ENCODE measurements around the gene GATAD2A. TPM values are rescaled to one million over a fixed set of nuclear protein-coding genes. Genes with fewer than 3 reads are reported as not detected.

Gene GATAD2A
- total RNA-seq, 1 donor from 2014 or later = 102 TPM

DNA sequence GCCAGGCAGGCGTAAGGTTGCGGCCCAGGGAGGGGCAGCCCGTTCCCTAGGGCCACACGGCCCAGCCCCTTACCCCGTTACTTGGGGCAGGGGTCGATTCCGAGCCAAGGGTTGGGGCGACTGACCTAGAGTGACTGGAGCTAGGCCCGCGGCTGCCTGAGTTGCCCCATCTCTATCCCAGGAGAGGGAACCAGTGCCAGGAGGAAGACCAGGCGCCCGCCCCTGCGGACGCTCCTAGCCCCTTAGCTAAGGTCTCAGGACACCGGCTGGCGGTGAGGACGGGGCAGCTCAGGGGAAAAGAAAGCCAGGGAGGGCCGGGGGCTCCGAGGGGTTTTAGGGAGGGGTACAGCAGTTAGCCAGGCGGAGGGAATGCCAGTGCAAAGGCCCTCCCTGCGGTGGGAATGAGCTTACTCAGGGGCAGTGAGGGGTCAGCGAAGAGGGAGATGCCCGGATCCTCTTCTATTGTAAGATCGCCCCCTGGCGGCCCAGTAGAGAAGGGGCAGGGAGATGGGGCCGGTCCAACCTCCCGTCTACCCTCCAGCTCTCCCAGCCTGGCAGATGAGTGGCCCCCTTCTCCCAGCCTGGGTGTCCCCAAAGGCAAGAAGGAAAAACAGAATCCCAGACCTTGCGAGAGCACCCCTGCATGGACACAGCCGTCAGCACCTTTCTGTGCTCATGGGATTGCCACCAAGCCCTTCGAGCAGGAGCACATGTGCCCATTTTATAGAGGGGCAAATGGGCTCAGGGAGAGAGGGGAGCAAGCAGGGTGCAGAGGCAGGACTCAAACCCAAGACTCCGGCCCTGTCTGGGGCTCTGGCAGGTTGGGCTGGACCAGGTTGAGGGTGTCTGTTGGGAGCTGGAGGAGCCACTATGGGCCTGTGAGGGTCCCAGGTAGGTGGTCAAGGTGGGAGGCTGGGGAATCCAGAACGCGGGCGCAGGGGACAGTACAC lies 148.9 kb downstream of the GATAD2A start:
- Mint-ChIP-seq H3K27me3 (no peaks in the 10 kb centered on the region), H3K9me3 (no peaks in the 10 kb centered on the region), H3K36me3 (no peaks in the 10 kb centered on the region), H3K4me1 (ENCODE audit: unreplicated experiment) (no peaks in the 10 kb centered on the region), H3K27ac (no peak overlapping the region), H3K4me3 (no peak overlapping the region)
- no peak for DNase-seq (ENCODE audit: extremely low spot score, unreplicated experiment)
- TF ChIP-seq CTCF (conservative IDR thresholded peaks at IDR 0.05) = peak; percentile 83

DNA sequence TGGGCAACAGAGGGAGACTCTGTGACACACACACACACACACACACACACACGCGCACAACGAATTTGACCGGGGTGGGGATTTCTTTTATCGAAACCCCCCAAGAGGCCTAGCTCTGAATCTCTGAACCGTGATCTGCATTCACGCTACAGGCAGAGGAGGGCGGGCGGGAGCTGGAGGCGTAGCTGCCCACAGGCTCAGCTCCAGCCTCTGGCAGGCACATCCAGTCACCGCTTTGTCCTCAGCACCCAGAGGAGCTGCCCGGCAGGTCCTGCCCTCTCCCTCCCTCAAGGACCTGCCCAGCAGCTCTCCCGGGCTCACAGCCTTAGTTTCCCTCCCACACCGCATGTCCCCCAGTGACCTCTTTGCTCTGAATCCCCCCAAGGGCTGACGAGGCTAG lies 152.6 kb downstream of the GATAD2A start:
- no peak overlapping the region for H3K4me3 Mint-ChIP-seq
- no peaks in the 10 kb centered on the region for H3K27me3 Mint-ChIP-seq
- no peaks in the 10 kb centered on the region for H3K4me1 Mint-ChIP-seq (ENCODE audit: unreplicated experiment)
- no peaks in the 10 kb centered on the region for H3K9me3 Mint-ChIP-seq
- DNase-seq (ENCODE audit: extremely low spot score, unreplicated experiment) = no peak
- no peak overlapping the region for H3K27ac Mint-ChIP-seq
- H3K36me3 Mint-ChIP-seq = no peaks in the 10 kb centered on the region
- TF ChIP-seq CTCF (conservative IDR thresholded peaks at IDR 0.05) = no peak

Small RNA genes within 50 kb of the gene (microRNA-seq; reads per million reads assigned to microRNA genes)
- not detected for gene MIR640

Other genes starting within 250 kb of the GATAD2A start
- 1.5 and 1.6 TPM in 2 replicates for gene MEF2B, start 235.4 kb upstream of the GATAD2A start, total RNA-seq (ENCODE audit: low replicate concordance)
- 28.8 and 29.1 TPM in 2 replicates for gene BORCS8, start 213.5 kb upstream of the GATAD2A start, total RNA-seq (ENCODE audit: low replicate concordance)
- gene RFXANK, start 213.4 kb upstream of the GATAD2A start, total RNA-seq (ENCODE audit: low replicate concordance) = 79.7 and 103 TPM in 2 replicates
- gene NR2C2AP, start 202.3 kb upstream of the GATAD2A start, total RNA-seq (ENCODE audit: low replicate concordance) = 15.2 and 22.9 TPM in 2 replicates
- 0.07 and 0.80 TPM in 2 replicates for gene NCAN, start 193.7 kb upstream of the GATAD2A start, total RNA-seq (ENCODE audit: low replicate concordance)
- gene TM6SF2, start 132.4 kb upstream of the GATAD2A start, total RNA-seq (ENCODE audit: low replicate concordance) = 5.4 and 6.4 TPM in 2 replicates
- gene SUGP1, start 85.2 kb upstream of the GATAD2A start, total RNA-seq (ENCODE audit: low replicate concordance) = 60.8 and 86.8 TPM in 2 replicates
- gene MAU2, start 84.8 kb upstream of the GATAD2A start, total RNA-seq (ENCODE audit: low replicate concordance) = 68.6 and 83.3 TPM in 2 replicates
- 1.5 and 2.3 TPM in 2 replicates for gene TSSK6, start 109.9 kb downstream of the GATAD2A start, total RNA-seq (ENCODE audit: low replicate concordance)
- 396 and 419 TPM in 2 replicates for gene NDUFA13, start 110.5 kb downstream of the GATAD2A start, total RNA-seq (ENCODE audit: low replicate concordance)
- 12.2 and 23.2 TPM in 2 replicates for gene YJEFN3, start 123.2 kb downstream of the GATAD2A start, total RNA-seq (ENCODE audit: low replicate concordance)
- 0.74 and 3.2 TPM in 2 replicates for gene CILP2, start 132.6 kb downstream of the GATAD2A start, total RNA-seq (ENCODE audit: low replicate concordance)
- gene PBX4, start 213.0 kb downstream of the GATAD2A start, total RNA-seq (ENCODE audit: low replicate concordance) = 2.1 and 10.9 TPM in 2 replicates
- 25.7 and 56.5 TPM in 2 replicates for gene LPAR2, start 222.5 kb downstream of the GATAD2A start, total RNA-seq (ENCODE audit: low replicate concordance)
- 15.3 and 15.9 TPM in 2 replicates for gene GMIP, start 238.0 kb downstream of the GATAD2A start, total RNA-seq (ENCODE audit: low replicate concordance)

All from type B pancreatic cell (in vitro differentiated cells).